Stimulated activated CD8-positive, alpha-beta memory T cell treated with anti-CD3 and anti-CD28 coated beads, Interleukin-7, amount 100 ng/mL, for 24 hours (primary cell): ENCODE results near the gene ADAM10.
"Not testable (repeated sequence)": the region's sequence is repeated elsewhere in the genome, so short reads cannot be mapped to it uniquely, and the experiment has no call there.

ENCODE experiments used
- DNase-seq: peaks from one replicate; pipeline ENCODE4 v3.0.0-alpha.2; 2020; ENCODE audit warnings: low read depth

Gene ADAM10

GRCh38 chr15:58671186-58671585 lies 78.3 kb downstream of the ADAM10 start:
- no peak for DNase-seq

DNA sequence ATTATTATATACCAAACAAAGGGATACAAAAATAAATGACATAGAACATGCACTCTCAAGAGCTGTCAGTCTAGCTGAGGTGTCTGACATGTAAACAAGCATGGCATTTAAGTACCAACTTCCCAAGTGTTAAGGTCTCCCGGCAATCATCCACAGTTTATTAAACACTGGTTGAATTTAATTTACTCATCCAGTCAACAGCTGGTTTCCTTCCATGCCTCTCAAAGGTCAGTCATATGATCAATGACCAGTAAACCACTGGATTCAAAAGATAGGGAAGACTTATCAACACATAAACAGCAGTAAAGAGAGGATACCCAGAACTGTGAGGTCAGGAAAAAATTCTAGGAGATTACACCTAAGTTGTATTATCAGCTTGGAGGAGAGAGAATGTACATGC lies 80.4 kb downstream of the ADAM10 start:
- no peak for DNase-seq

DNA sequence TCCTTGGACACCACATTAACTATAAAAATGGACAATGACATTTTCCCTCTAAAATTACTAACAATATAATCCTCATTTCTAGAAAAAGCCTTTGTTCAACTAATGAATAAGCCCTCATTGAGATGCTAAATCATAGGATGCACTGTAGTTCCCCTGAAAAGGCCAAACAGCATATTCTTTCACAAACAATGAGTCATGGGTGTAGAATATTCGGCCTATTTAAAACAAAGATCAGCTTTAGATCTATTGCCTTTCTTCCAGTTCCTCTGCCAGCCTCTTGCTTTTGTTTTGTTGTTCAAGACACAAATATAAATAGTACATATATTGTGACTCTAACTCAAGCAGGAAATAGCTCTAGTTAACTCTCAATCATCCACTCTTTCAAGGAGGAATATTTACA lies 82.5 kb downstream of the ADAM10 start:
- no peak for DNase-seq

DNA sequence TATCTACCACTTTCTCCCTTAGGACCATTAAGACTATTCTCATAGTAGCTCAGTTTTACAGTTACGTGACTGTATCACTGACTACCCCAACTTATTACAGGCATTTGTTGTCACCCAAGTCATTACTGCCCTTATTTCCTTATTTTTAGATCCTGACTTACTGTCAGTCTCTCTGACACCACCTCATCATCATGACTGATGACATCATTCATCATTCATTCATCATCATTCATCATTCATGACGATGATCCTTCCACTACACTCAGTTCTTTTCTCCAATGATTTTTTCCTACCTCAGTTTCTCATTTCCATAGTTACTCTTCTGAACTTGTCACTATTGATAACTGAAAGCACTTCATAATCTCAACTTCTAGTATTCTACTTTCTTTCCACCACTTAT lies 83.8 kb downstream of the ADAM10 start:
- no peak for DNase-seq

- no peak for DNase-seq
Observed at GRCh38 chr15:58650102-58650501, 99.4 kb downstream of the ADAM10 start.

DNA sequence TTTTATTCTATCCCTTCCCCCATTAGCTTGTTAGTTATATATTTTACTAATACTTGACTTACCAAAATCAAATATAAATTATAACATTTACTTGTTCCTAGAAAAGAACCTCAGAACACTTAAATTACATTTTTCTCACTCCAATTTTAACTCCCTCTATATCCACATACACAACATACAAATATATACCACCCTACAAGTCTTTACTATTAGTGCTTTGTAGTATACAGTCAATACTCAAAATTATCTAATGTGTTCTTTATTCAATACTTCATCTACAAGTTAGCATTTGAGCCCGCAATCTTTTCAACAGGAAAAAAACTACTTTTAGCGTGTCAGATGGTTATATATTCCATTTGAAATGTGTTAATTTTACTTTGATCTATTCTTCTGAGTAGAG lies 100.3 kb downstream of the ADAM10 start:
- no peak for DNase-seq

DNA sequence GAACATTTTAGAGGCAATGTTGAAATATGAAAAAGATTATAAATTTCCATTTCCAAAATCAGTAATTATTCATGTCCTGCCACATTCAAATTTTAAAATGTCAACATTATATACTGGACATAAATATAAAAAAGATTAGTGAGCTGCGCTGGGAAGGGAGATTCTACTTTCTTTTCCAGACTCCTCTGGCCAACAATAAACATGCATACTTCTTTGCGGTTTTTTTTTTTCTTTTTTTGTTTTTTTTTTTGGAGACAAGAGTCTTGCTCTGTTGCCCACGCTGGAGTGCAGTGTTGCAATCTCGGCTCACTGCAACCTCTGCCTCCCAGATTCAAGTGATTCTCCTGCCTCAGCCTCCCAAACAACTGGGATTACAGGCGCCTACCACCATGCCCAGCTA lies 105.5 kb downstream of the ADAM10 start:
- no peak for DNase-seq

- DNase-seq: no peak
Observed at GRCh38 chr15:58641660-58642059, 107.8 kb downstream of the ADAM10 start.

DNA sequence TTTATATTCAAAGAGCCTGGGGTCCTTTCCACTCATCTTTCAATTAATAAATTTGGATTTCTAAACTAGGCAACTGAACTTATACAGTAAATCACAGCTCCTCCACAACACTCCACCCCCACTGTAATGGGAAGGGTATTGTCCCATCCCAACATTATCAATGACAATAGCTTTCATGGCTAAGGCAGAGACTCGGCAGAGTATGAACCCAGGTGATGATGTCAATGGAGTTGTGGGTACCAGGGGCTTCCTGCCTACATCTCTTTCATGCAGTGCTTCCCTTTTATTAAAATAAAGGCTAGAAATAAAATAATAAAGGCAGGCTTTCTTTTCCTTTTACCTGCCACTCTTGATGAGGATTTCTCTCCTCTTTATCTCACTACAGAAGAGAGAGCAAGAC lies 109.5 kb downstream of the ADAM10 start:
- no peak for DNase-seq

GRCh38 chr15:58639002-58639756 lies 110.3 kb downstream of the ADAM10 start:
- no peak for DNase-seq

DNA sequence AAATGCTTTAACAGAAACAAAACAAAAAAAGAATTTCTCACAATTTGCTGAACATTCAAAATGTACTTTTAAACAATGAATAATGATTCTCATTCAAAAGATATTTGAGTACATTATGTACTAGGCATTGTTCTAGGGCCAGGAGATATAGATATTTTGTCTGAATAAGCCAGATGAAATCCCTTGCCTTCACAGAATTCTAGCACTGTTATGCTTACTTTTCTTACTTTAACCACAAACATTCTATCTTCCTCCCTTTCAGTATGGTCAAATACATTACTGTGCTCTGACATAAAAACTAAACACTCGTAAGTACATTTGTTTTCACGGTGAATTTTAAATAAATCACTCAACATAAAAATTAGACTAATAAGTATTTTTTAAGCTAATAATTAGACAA lies 116.7 kb downstream of the ADAM10 start:
- no peak for DNase-seq

GRCh38 chr15:58631319-58631718 lies 118.2 kb downstream of the ADAM10 start:
- DNase-seq: no peak

DNA sequence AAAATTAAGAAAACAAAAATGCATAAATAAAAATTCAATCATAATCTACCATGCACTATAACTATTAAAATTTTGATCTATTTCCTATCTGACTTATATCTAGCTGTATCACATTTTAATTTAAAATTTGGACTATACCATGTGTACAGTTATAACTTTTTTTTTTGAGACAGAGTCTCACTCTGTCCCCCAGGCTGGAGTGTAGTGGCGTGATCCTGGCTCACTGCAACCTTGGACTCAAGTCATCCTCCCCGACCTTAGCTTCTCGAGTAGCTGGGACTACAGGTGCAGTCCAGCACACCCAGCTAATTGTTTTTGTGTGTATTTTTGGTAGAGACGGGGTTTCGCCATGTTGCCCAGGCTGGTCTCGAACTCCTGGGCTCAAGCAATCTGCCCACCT lies 119.9 kb downstream of the ADAM10 start:
- no peak for DNase-seq

- no peak for DNase-seq
Observed at GRCh38 chr15:58628206-58628947, 121.1 kb downstream of the ADAM10 start.

GRCh38 chr15:58627701-58628100 lies 121.8 kb downstream of the ADAM10 start:
- DNase-seq: no peak

DNA sequence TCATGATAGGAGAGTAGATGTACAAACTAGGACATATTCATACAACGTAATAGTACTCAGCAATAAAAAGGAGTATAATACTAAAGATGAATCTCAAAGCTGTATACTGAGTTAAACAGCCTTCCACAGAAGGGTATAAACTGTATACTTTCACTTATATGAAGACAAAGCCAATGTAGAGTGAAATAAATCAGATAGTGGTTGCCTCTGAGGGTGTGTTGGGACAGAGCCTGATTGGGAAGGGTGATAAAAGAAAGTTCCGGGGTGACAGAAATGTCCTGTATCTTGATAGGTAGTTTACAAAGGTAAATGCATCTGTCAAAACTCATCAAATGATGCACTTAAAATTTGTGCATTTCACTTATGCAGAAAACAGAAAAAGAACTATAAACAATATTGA lies 122.5 kb downstream of the ADAM10 start:
- DNase-seq: no peak

DNA sequence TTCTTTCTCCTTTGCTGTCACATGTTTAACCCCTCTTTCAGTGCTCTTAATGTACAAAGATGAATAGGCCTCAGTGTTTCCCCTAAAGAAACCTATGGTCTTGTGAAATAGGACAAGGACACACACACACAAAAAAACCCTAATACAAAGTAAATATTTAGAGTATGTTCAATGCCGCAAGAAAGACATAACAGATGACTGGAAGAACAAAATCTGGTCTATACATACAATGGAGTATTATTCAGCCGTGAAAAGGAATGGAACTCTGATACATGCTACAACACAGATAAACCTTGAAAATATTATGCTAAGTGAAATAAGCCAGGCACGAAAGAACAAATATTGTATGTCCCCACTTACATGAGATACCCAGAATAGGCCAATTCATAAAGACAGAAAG lies 123.1 kb downstream of the ADAM10 start:
- no peak for DNase-seq

DNA sequence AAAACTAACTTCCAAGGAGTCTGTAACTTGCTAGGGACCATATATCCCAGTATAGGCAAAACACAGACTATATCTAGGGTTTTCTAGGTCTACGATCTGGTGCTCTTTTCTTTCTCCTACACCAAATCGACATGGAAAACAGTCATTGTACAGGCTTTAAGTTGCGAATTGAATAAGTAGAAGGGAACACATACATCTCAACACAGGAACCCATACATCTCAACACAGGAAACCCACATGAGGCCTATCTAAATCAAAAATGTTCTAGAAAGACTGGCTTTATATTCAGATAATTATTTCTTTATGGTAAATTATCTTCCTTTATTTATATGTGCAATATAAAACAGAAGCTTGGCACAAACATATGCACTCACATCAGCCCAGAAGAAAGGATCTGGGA lies 126.6 kb downstream of the ADAM10 start:
- DNase-seq: no peak

DNA sequence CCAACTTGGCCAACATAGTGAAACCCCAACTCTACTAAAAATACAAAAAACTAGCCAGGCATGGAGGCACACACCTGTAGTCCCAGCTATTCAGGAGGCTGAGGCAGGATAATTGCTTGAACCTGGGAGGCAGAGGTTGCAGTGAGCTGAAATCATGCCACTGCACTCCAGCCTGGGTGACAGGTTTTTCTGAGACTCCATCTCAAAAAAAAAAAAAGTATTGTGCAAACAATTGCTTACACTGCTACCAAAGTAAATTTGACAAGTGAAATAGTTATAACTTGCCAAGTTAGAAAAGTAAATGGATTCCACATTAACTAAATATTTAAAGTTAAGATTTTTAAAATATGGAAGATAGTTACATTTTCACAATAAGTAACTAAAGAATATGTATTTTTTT lies 129.2 kb downstream of the ADAM10 start:
- not testable (repeated sequence) for DNase-seq

GRCh38 chr15:58616171-58616570 lies 133.3 kb downstream of the ADAM10 start:
- no peak for DNase-seq

DNA sequence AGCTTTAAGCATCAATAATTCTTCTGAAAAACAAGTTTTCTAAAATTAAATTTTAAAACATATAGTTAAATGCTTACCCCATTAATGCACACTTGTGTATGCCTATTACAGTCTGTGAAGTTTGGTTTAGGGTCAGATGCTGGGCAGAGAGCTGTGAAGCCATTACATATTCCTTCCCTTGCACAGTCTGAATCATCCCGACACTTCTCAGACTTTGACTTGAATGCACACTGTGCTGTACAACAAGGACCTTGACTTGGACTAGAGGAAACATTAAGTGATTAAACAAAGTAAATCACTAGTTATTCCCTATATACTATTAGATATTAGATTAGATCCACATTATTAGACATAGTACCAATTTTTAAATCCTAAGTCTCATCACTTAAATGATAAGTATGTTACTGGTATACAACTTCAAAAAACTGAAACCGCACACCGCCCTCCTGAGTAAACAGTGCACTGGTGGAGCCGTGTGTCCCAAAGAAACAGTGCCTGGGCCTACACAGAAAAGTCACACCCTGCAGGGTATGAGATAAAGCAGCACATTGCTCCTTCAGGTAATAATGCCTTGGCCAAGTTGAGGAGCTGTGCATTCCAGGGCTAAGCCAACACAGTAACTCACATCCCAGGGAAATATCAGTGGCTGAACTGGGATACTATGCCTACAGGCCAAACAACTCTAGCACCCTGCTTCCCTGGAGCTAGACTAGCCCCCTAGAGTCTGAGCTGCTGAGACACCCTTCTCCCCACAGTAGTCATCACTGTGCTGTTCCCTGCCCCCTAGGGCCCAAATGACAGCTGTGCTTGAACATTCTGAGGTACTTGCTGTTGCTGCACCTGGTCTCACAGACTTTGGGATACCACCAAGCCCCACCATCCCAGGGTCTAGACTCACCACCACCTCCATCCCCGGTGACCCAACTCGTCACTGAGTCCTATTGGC lies 137.5 kb downstream of the ADAM10 start:
- DNase-seq: no peak

DNA sequence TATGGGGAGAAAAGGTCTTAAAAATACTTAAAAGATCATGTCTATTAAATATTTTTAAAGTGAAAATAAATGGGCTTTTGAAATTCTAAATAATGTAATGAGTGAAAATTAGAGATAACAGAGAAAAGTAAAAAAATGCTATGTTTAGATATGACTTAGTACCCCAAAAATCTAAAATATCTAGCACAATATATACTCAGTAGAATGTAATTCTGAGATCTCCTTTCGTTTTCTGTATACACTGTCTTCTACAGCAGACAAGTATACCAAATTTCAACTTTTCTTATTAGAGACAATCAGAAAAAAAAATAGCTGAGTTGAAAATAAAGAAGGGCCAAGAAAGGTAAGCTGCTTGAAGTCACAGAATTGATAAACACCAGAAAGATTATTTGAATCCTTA lies 140.8 kb downstream of the ADAM10 start:
- no peak for DNase-seq

DNA sequence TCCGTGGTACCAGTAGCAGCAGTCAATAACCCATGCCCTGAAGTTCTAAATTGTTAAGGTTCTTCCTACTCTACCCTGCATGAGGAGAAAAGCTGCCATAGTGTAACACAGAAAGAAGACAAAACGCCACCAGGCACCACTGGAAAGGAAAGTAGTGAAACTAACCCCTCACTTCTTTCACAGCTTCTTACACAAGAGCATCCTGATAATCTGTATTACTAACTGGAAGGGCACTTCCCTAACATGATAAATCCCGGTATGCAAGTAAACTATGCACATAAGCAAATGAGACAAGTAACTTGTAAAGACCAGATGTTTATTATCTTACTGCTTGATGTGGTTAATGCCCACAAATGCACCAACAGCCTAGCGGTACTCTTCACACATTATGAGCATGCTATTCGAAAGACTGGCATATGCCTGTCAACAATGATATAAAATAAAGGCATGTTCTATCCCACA lies 141.3 kb downstream of the ADAM10 start:
- DNase-seq: no peak
